GM12878 (cell line): Measurements from ENCODE around the gene VSX2. TPM values are rescaled to one million over a fixed set of nuclear protein-coding genes. Genes with fewer than 3 reads are reported as not detected.

ENCODE experiments used
- ATAC-seq: fragments of 200-7000 bp; cut with Tn5 transposase; 3 replicates; pipeline ENCODE4 v1.9.1; 2020; ENCODE audit warnings: mild to moderate bottlenecking, moderate library complexity
- BruUV-seq: library from RNA; stranded (reverse); fragments of 400-500 nt; replicated peaks from 2 replicates; lab custom pipeline; 2021; lab: Mats Ljungman, UMichigan
- CTCF ChIA-PET: fragments of 300-600 bp; sonication (Branson Sonifier 250); formaldehyde crosslinking; extraction: SDS; loops from one replicate; lab custom pipeline; 2021; ENCODE audit warnings: inconsistent platforms; lab: Yijun Ruan, JAX
- POLR2A ChIA-PET: fragments of 350-600 bp; formaldehyde crosslinking; extraction: SDS; loops from one replicate; lab custom pipeline; 2021; ENCODE audit warnings: inconsistent platforms; lab: Charles Lee
- RAD21 ChIA-PET: fragments of 300-600 bp; sonication (Branson Sonifier 250); formaldehyde crosslinking; loops from one replicate; lab custom pipeline; 2023; ENCODE audit warnings: antibody characterized with exemption; ENCODE audit not compliant: unreplicated experiment; lab: Charles Lee
- SMC1A ChIA-PET: fragments of 300-600 bp; sonication (Branson Sonifier 250); formaldehyde crosslinking; loops from one replicate; lab custom pipeline; 2023; ENCODE audit not compliant: unreplicated experiment, uncharacterized antibody; lab: Charles Lee
- DNase-seq: peaks from one replicate; pipeline ENCODE4 v3.0.0-alpha.2; 2011; ENCODE audit warnings: low read depth, low spot score
- FAIRE-seq: peaks from 3 replicates; lab custom pipeline; 2011; peaks lifted over from hg19 to GRCh38; lab: Jason Lieb, UNC
- H2AFZ ChIP-seq: 2 replicates; pipeline ENCODE4 v1.6.0; 2011; ENCODE audit warnings: low read depth, low read length, control low read depth; ENCODE audit not compliant: control insufficient read depth
- H3K27ac ChIP-seq: 2 replicates; pipeline ENCODE4 v1.5.1; 2011; ENCODE audit warnings: control low read depth; ENCODE audit not compliant: control insufficient read depth, insufficient read depth
- H3K27me3 ChIP-seq, 2 experiments: replicated peaks in 1 of 2; 2 replicates each; pipeline versions ENCODE4 v1.6.0 to v1.6.1; 2011; ENCODE audit warnings: low read length in 1 of 2; ENCODE audit not compliant: control insufficient read depth in 2 of 2, insufficient read depth in 2 of 2
- H3K36me3 ChIP-seq, 2 experiments: 2 replicates each; pipeline ENCODE4 v1.5.1; 2011; ENCODE audit warnings: low read length in 1 of 2; ENCODE audit not compliant: control insufficient read depth in 2 of 2, insufficient read depth in 2 of 2
- H3K4me1 ChIP-seq: 2 replicates; pipeline ENCODE4 v1.6.1; 2011; ENCODE audit warnings: mild to moderate bottlenecking, low read length, moderate library complexity, mixed read lengths; ENCODE audit not compliant: control insufficient read depth, insufficient read depth
- H3K4me2 ChIP-seq: 2 replicates; pipeline ENCODE4 v1.6.0; 2011; ENCODE audit warnings: control low read depth; ENCODE audit not compliant: control insufficient read depth, insufficient read depth
- H3K4me3 ChIP-seq: fragments of 200-600 bp; sonication (generic); 2 replicates; pipeline ENCODE4 v1.5.1; 2016
- H3K79me2 ChIP-seq: 2 replicates; pipeline ENCODE4 v1.6.0; 2011; ENCODE audit warnings: low read length; ENCODE audit not compliant: control insufficient read depth, insufficient read depth
- H3K9ac ChIP-seq: 2 replicates; pipeline ENCODE4 v1.8.0; 2011; ENCODE audit warnings: low read length, control low read depth, mixed read lengths; ENCODE audit not compliant: control insufficient read depth, insufficient read depth
- H3K9me3 ChIP-seq: replicated peaks from 3 replicates; pipeline ENCODE4 v1.5.1; 2011; ENCODE audit warnings: mild to moderate bottlenecking, low read length; ENCODE audit not compliant: control insufficient read depth, insufficient read depth
- H4K20me1 ChIP-seq: 2 replicates; pipeline ENCODE4 v1.6.0; 2011; ENCODE audit not compliant: control insufficient read depth, insufficient read depth
- ASH2L ChIP-seq: fragments of 300-600, 200-600 bp; sonication (generic); IDR thresholded peaks from 2 replicates; pipeline ENCODE4 v1.6.1; 2017; ENCODE audit warnings: low read depth, mild to moderate bottlenecking, borderline replicate concordance
- ATF2 ChIP-seq: IDR thresholded peaks from 2 replicates; pipeline ENCODE4 v1.6.1; 2012; ENCODE audit warnings: low read length, inconsistent platforms
- ATF3 ChIP-seq: IDR thresholded peaks from 2 replicates; pipeline ENCODE4 v1.6.1; 2011; ENCODE audit warnings: low read depth, mild to moderate bottlenecking, low read length, moderate library complexity, borderline replicate concordance; ENCODE audit errors: extremely low read depth
- BACH1 ChIP-seq: fragments of 450-650 bp; IDR thresholded peaks from 2 replicates; pipeline ENCODE4 v1.6.1; 2017; ENCODE audit warnings: mild to moderate bottlenecking, borderline replicate concordance
- BCL11A ChIP-seq: IDR thresholded peaks from 2 replicates; pipeline ENCODE4 v1.6.1; 2011; ENCODE audit warnings: low read depth, low read length
- CTCF ChIP-seq, 3 experiments: IDR thresholded peaks in 2 of 3; conservative IDR thresholded peaks in 1 of 3; 2 replicates each; pipeline ENCODE4 v1.5.1; 2011; ENCODE audit warnings: low read depth in 3 of 3, low read length in 3 of 3, mild to moderate bottlenecking in 3 of 3, control low read depth in 2 of 3, moderate library complexity in 2 of 3, inconsistent platforms in 1 of 3, mixed read lengths in 1 of 3; ENCODE audit not compliant: control insufficient read depth in 2 of 3, insufficient read depth in 1 of 3; ENCODE audit errors: extremely low read depth in 1 of 3
- E2F4 ChIP-seq: IDR thresholded peaks from 2 replicates; pipeline ENCODE4 v1.6.1; 2012; ENCODE audit warnings: low read depth, low read length, improper control_type of control experiment
- HCFC1 ChIP-seq: fragments of 150-350 bp; IDR thresholded peaks from 2 replicates; pipeline ENCODE4 v1.6.1; 2014; ENCODE audit warnings: low read length
- IRF4 ChIP-seq: IDR thresholded peaks from 2 replicates; pipeline ENCODE4 v1.6.1; 2011; ENCODE audit warnings: low read depth, low read length
- KLF5 ChIP-seq: fragments of 450-650 bp; IDR thresholded peaks from 2 replicates; pipeline ENCODE4 v1.6.1; 2014; ENCODE audit warnings: mild to moderate bottlenecking; ENCODE audit not compliant: partially characterized antibody
- MEF2B ChIP-seq: fragments of 450-650 bp; IDR thresholded peaks from 2 replicates; pipeline ENCODE4 v1.6.1; 2018; ENCODE audit warnings: mild to moderate bottlenecking, moderate library complexity; ENCODE audit not compliant: partially characterized antibody, poor library complexity, severe bottlenecking
- MXI1 ChIP-seq: fragments of 150-350 bp; IDR thresholded peaks from 2 replicates; pipeline ENCODE4 v1.6.1; 2011; ENCODE audit warnings: low read depth, mild to moderate bottlenecking, inconsistent platforms, low read length, improper control_type of control experiment
- NFYA ChIP-seq: IDR thresholded peaks from 2 replicates; pipeline ENCODE4 v1.6.1; 2011; ENCODE audit warnings: low read depth, mild to moderate bottlenecking, low read length, improper control_type of control experiment, borderline replicate concordance
- RFX5 ChIP-seq: IDR thresholded peaks from 2 replicates; pipeline ENCODE4 v1.6.1; 2011; ENCODE audit warnings: low read depth, low read length, improper control_type of control experiment
- SUZ12 ChIP-seq: fragments of 200-600 bp; sonication (generic); IDR thresholded peaks from one replicate; pipeline ENCODE4 v1.6.1; 2018; ENCODE audit warnings: antibody characterized with exemption, mild to moderate bottlenecking; ENCODE audit not compliant: unreplicated experiment
- TARDBP ChIP-seq: IDR thresholded peaks from 2 replicates; pipeline ENCODE4 v1.6.1; 2016; ENCODE audit warnings: borderline replicate concordance
- ZBED1 ChIP-seq: IDR thresholded peaks from 2 replicates; pipeline ENCODE4 v1.6.1; 2016; ENCODE audit warnings: borderline replicate concordance
- WGBS: methylation state at CpG from one replicate; pipeline ENCODE4 v1.1.6; 2016; ENCODE audit warnings: low lambda C conversion rate; ENCODE audit not compliant: insufficient replicate concordance, insufficient coverage; ENCODE audit errors: missing lambda C conversion rate; 5-methylcytosine and 5-hydroxymethylcytosine counted together
- in situ Hi-C: fragments of 300-500 bp; cut with MboI; formaldehyde crosslinking; loops from 9 replicates; pipeline ENCODE4 v1.14.3; 2018; ENCODE audit warnings: mixed read lengths
- intact Hi-C: fragments of 100-400 bp; cut with micrococcal nuclease; formaldehyde crosslinking; loops from one replicate; pipeline ENCODE4 v1.14.2; 2022; ENCODE audit not compliant: unreplicated experiment
- polyA plus RNA-seq, 11 experiments: library from polyadenylated mRNA; depleted of rRNA in 4 of 11; unstranded in 6 of 11; stranded (reverse) in 5 of 11; fragments of >200 nt; fragmentation: Nextera tagmentation in 4 of 11; fragmentation: Illumina TruSeq in 1 of 11; extraction: Ambion mirVana in 4 of 11; extraction: Trizol in 1 of 11; gene quantifications; 1 replicate in 1 of 11; 2 replicates in 10 of 11; pipeline versions ENCODE4 v1.2.1 to v1.2.3, GENCODE V29; 2011 to 2016; ENCODE audit warnings: inconsistent platforms in 2 of 11, missing spikeins in 2 of 11, low read depth in 1 of 11
- total RNA-seq, 4 experiments: library from RNA; depleted of rRNA in 3 of 4; stranded (reverse); fragments of >200 nt in 3 of 4; fragmentation: Illumina TruSeq in 1 of 4; extraction: Trizol in 1 of 4; gene quantifications; 2 replicates each; pipeline versions ENCODE4 v1.2.1 to v1.2.3, GENCODE V29; 2013 to 2021

The VSX2 gene
- total and polyA plus RNA-seq, 10 of the 15 experiments (the other 5 are each of a cell fraction or from before 2014, with no cell fraction given): 0.04 to 0.05 TPM; not detected in 8

GRCh38 chr14:74231784-74232183, 7.5 kb upstream of the VSX2 start (continued):
- TF ChIP-seq CTCF (IDR thresholded peaks at IDR 0.05 in 2 of 3, conservative IDR thresholded peaks at IDR 0.05 in 1 of 3; ENCODE audit: control insufficient read depth in 2 of 3, extremely low read depth in 1 of 3, insufficient read depth in 1 of 3, low read depth in 3 of 3, low read length in 3 of 3): no peak
- no peak for TF ChIP-seq BACH1
- TF ChIP-seq IRF4: no peak
- no peak for TF ChIP-seq RFX5
- TF ChIP-seq ZBED1: no peak
- TF ChIP-seq MEF2B: no peak
- no peak for TF ChIP-seq KLF5
- TF ChIP-seq NFYA: no peak
- TF ChIP-seq HCFC1: no peak

- no peak for TF ChIP-seq MXI1
- TF ChIP-seq SUZ12: no peak
- no peak for TF ChIP-seq E2F4
- no peak for TF ChIP-seq ATF3
- TF ChIP-seq NFYA: no peak
- TF ChIP-seq BCL11A: no peak
- TF ChIP-seq ASH2L: no peak
- TF ChIP-seq ATF2: no peak
- no peak for TF ChIP-seq TARDBP
- intact Hi-C loops (no loop called here), in situ Hi-C loops (no loop called here)
- Histone ChIP-seq H3K9ac (no peak overlapping the region), H3K4me2 (no peak overlapping the region), H3K9me3 (no peaks in the 10 kb centered on the region), H3K27me3 (peaks cover 8 to 13% of the 10 kb centered on the region in 2 experiments), H3K36me3 (no peaks in the 10 kb centered on the region), H3K27ac (no peak overlapping the region), H3K79me2 (no peaks in the 10 kb centered on the region), H4K20me1 (no peaks in the 10 kb centered on the region), H3K4me1 (no peaks in the 10 kb centered on the region), H2AFZ (no peak overlapping the region), H3K4me3 (no peak overlapping the region)
- no peak for ATAC-seq
- SMC1A ChIA-PET: no interaction called here
- no peak for DNase-seq
- no peak for FAIRE-seq
- POLR2A ChIA-PET: no interaction called here
- RAD21 ChIA-PET: no interaction called here
- WGBS: 45% methylated on average over 4 of the region's 4 CpGs
- CTCF ChIA-PET: no interaction called here
- BruUV-seq: no TSS peak
These were observed 4.2 kb upstream of the VSX2 start for GRCh38 chr14:74235017-74235416.
